OCI-LY7 (cell line): Measurements from ENCODE around the gene SPG7. TPM values are rescaled to one million over a fixed set of nuclear protein-coding genes. Genes with fewer than 3 reads are reported as not detected.

Experiments
- BruUV-seq: library from RNA; stranded (reverse); fragments of 400-500 nt; replicated peaks from 2 replicates; lab custom pipeline; 2021; lab: Mats Ljungman, UMichigan
- CTCF ChIA-PET: fragments of 300-600 bp; sonication (Branson Sonifier 250); formaldehyde crosslinking; loops from one replicate; lab custom pipeline; 2022; ENCODE audit warnings: antibody characterized with exemption; ENCODE audit not compliant: unreplicated experiment; lab: Charles Lee
- POLR2A ChIA-PET: fragments of 300-600 bp; sonication (Branson Sonifier 250); formaldehyde crosslinking; loops from one replicate; lab custom pipeline; 2022; ENCODE audit warnings: antibody characterized with exemption; lab: Charles Lee
- DNase-seq: peaks from one replicate; pipeline ENCODE4 v3.0.0-alpha.2; 2015; ENCODE audit warnings: low spot score
- H2AFZ ChIP-seq: fragments of 200-600 bp; sonication (generic), shearing (Covaris generic); 2 replicates; pipeline ENCODE4 v1.6.1; 2014; ENCODE audit warnings: mild to moderate bottlenecking, antibody characterized with exemption, low read length, moderate library complexity
- H3K27ac ChIP-seq: fragments of 200-600 bp; sonication (generic); 2 replicates; pipeline ENCODE4 v1.5.1; 2014; ENCODE audit warnings: mixed run types, low read depth, mild to moderate bottlenecking, moderate library complexity, low read length, inconsistent platforms; ENCODE audit not compliant: poor library complexity, severe bottlenecking
- H3K36me3 ChIP-seq: fragments of 200-600 bp; sonication (generic); 2 replicates; pipeline ENCODE4 v1.6.1; 2014; ENCODE audit warnings: mild to moderate bottlenecking, antibody characterized with exemption, low read length, moderate library complexity, mixed read lengths; ENCODE audit not compliant: insufficient read depth
- H3K4me1 ChIP-seq: fragments of 200-600 bp; sonication (generic); 2 replicates; pipeline ENCODE4 v1.5.1; 2014; ENCODE audit warnings: mild to moderate bottlenecking, low read length; ENCODE audit not compliant: insufficient read depth, poor library complexity, severe bottlenecking
- H3K4me2 ChIP-seq: fragments of 200-600 bp; sonication (generic); 2 replicates; pipeline ENCODE4 v1.6.1; 2014; ENCODE audit warnings: mild to moderate bottlenecking, low read length
- H3K4me3 ChIP-seq: fragments of 200-600 bp; sonication (generic); 2 replicates; pipeline ENCODE4 v1.5.1; 2014; ENCODE audit warnings: mild to moderate bottlenecking, low read depth, low read length; ENCODE audit not compliant: poor library complexity, severe bottlenecking
- H3K79me2 ChIP-seq: fragments of 200-600 bp; sonication (generic); 2 replicates; pipeline ENCODE4 v1.6.1; 2016; ENCODE audit warnings: low read depth, mild to moderate bottlenecking, low read length, moderate library complexity, mixed read lengths; ENCODE audit not compliant: insufficient read depth
- H3K9me2 ChIP-seq: fragments of 200-600 bp; sonication (generic); 2 replicates; pipeline ENCODE4 v1.6.1; 2016; ENCODE audit warnings: mild to moderate bottlenecking, low read length, mixed read lengths; ENCODE audit not compliant: insufficient read depth
- H3K9me3 ChIP-seq: fragments of 200-600 bp; sonication (generic); 2 replicates; pipeline ENCODE4 v1.6.1; 2014; ENCODE audit warnings: mild to moderate bottlenecking, mixed run types, low read length, mixed read lengths
- H4K20me1 ChIP-seq: fragments of 200-600 bp; sonication (generic); 2 replicates; pipeline ENCODE4 v1.6.1; 2014; ENCODE audit warnings: mild to moderate bottlenecking, antibody characterized with exemption, low read length, moderate library complexity, mixed read lengths; ENCODE audit not compliant: insufficient read depth
- EZH2phosphoT487 ChIP-seq: fragments of 200-600 bp; sonication (generic); IDR thresholded peaks from 2 replicates; pipeline ENCODE4 v1.6.1; 2018; ENCODE audit warnings: low read depth, borderline replicate concordance, mild to moderate bottlenecking, mixed run types, antibody characterized with exemption, low read length, moderate library complexity, mixed read lengths
- intact Hi-C: fragments of 100-400 bp; cut with micrococcal nuclease; formaldehyde crosslinking; loops from one replicate; pipeline ENCODE4 v1.10.0; 2022; ENCODE audit not compliant: unreplicated experiment
- total RNA-seq, 2 experiments: library from RNA; depleted of rRNA in 1 of 2; stranded (reverse); fragments of >200 nt in 1 of 2; shearing (Covaris generic) in 1 of 2; gene quantifications; 2 replicates each; pipeline ENCODE4 v1.2.3, GENCODE V29; 2014 to 2022
- TF ChIP-seq, protein P1 (sequence below): fragments of 200-600 bp; sonication (generic); conservative IDR thresholded peaks from 2 replicates; pipeline ENCODE4 v1.5.1; 2014; ENCODE audit warnings: mild to moderate bottlenecking, antibody characterized with exemption, low read length, moderate library complexity, mixed read lengths

SPG7 gene
- total RNA-seq, 2 experiments from 2014 or later = 92.7 to 121 TPM

DNA sequence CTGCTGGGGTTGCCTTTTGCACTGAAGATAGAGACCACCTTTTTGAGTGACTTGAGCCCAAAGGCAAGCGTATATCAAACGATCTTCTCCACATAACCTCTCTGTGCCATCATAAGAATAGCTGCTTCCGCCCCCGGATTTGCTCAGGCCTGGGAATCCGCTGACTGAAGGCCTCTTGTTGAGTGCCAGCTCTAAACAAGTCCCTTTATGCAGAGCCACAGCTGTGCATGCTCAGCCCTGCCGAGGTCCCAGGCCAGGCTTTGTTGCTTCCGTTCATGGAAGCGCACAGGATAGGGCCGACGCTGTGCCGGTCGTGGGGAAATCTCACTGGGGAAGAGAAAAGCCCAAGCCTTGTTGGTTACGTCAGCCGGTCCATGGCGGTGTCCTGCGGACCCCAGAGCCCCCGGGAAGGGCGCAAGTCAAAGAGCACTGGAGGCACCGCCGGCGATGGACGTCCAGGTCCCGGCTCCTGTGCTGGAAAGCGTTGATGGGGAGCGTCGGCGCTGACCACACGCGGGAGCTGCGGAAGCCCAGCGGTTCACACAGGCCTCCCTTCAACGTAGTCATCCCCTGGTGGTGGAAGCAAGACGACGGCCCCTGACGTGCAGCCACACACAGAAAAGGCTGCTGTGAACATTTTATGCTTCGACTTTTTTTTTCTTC lies 28.8 kb downstream of the SPG7 start:
- intact Hi-C loops = no loop called here
- Histone ChIP-seq H4K20me1 (no peaks in the 10 kb centered on the region), H3K4me1 (peaks cover 12% of the 10 kb centered on the region), H3K36me3 (peaks cover 66% of the 10 kb centered on the region), H3K79me2 (no peaks in the 10 kb centered on the region), H3K9me2 (no peaks in the 10 kb centered on the region), H2AFZ (no peak overlapping the region), H3K9me3 (no peaks in the 10 kb centered on the region), H3K4me2 (no peak overlapping the region), H3K4me3 (no peak overlapping the region), H3K27ac (no peak overlapping the region)
- DNase-seq = no peak
- ChIA-PET CTCF (no interaction called here), POLR2A (no interaction called here)
- TF ChIP-seq, protein P1, sequence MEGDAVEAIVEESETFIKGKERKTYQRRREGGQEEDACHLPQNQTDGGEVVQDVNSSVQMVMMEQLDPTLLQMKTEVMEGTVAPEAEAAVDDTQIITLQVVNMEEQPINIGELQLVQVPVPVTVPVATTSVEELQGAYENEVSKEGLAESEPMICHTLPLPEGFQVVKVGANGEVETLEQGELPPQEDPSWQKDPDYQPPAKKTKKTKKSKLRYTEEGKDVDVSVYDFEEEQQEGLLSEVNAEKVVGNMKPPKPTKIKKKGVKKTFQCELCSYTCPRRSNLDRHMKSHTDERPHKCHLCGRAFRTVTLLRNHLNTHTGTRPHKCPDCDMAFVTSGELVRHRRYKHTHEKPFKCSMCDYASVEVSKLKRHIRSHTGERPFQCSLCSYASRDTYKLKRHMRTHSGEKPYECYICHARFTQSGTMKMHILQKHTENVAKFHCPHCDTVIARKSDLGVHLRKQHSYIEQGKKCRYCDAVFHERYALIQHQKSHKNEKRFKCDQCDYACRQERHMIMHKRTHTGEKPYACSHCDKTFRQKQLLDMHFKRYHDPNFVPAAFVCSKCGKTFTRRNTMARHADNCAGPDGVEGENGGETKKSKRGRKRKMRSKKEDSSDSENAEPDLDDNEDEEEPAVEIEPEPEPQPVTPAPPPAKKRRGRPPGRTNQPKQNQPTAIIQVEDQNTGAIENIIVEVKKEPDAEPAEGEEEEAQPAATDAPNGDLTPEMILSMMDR = no peak
- TF ChIP-seq EZH2phosphoT487 = no peak
- BruUV-seq = no TSS peak

DNA sequence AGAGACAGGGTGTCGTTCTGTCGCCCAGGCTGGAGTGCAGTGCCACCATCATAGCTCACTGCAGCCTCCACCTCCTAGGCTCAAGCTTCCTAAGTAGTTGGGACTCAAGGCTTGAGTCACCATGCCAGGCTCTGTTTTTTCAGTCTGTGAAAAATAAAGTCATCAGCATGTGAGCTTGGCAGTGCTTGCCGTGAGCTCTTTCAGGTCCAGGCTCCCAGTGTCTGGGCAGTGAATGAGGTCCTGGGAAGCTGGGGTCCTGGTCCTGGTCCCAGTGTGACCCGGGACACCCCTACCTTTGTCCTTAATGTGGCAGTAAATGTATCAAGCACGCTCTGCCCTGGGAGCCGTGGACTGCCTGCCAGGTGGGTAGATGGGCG lies 29.3 kb downstream of the SPG7 start:
- peaks cover 12% of the 10 kb centered on the region for H3K4me1 ChIP-seq
- no peaks in the 10 kb centered on the region for H3K9me2 ChIP-seq
- H3K79me2 ChIP-seq = no peaks in the 10 kb centered on the region
- no peak overlapping the region for H3K4me2 ChIP-seq
- no peaks in the 10 kb centered on the region for H4K20me1 ChIP-seq
- H3K27ac ChIP-seq = no peak overlapping the region
- no peak for DNase-seq
- BruUV-seq = no TSS peak
- TF ChIP-seq, protein P1 = no peak
- no peak for TF ChIP-seq EZH2phosphoT487
- POLR2A ChIA-PET = no interaction called here
- H3K9me3 ChIP-seq = no peaks in the 10 kb centered on the region
- H2AFZ ChIP-seq = no peak overlapping the region
- CTCF ChIA-PET = no interaction called here
- peaks cover 61% of the 10 kb centered on the region for H3K36me3 ChIP-seq
- H3K4me3 ChIP-seq = no peak overlapping the region
- intact Hi-C loops = no loop called here

DNA sequence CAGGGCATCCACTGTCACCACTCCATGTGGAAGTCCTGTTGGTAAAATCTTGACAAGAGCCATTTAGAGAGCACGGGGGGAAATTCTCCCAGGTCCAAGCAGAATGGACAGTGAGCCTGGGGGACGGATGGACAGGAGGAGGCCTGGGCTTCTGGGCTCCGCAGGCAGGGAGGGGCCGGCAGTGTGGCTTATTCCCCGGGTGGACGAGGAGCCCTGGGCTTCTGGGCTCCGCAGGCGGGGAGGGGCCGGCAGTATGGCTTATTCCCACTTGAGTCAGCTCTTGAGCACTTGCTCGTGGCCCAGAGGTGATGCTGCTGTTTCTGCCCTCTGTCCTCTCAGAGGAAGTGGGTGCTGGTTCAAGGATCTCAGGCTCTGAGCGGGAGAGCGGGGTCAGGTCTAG lies 30.1 kb downstream of the SPG7 start:
- Histone ChIP-seq H3K79me2 (no peaks in the 10 kb centered on the region), H3K36me3 (peaks cover 57% of the 10 kb centered on the region), H3K4me1 (peaks cover 12% of the 10 kb centered on the region), H4K20me1 (no peaks in the 10 kb centered on the region), H2AFZ (no peak overlapping the region), H3K27ac (no peak overlapping the region), H3K9me3 (no peaks in the 10 kb centered on the region), H3K4me2 (no peak overlapping the region), H3K4me3 (no peak overlapping the region), H3K9me2 (no peaks in the 10 kb centered on the region)
- BruUV-seq = no TSS peak
- no peak for DNase-seq
- no peak for TF ChIP-seq EZH2phosphoT487
- TF ChIP-seq, protein P1 = no peak
- ChIA-PET CTCF (no interaction called here), POLR2A (no interaction called here)
- intact Hi-C loops = no loop called here
